ENCODE data around the gene EMC9. TPM values are rescaled to one million over a fixed set of nuclear protein-coding genes. Genes with fewer than 3 reads are reported as not detected.

Gene EMC9
- total RNA-seq, 1 experiment from 2014 or later = 27.4 TPM

DNA sequence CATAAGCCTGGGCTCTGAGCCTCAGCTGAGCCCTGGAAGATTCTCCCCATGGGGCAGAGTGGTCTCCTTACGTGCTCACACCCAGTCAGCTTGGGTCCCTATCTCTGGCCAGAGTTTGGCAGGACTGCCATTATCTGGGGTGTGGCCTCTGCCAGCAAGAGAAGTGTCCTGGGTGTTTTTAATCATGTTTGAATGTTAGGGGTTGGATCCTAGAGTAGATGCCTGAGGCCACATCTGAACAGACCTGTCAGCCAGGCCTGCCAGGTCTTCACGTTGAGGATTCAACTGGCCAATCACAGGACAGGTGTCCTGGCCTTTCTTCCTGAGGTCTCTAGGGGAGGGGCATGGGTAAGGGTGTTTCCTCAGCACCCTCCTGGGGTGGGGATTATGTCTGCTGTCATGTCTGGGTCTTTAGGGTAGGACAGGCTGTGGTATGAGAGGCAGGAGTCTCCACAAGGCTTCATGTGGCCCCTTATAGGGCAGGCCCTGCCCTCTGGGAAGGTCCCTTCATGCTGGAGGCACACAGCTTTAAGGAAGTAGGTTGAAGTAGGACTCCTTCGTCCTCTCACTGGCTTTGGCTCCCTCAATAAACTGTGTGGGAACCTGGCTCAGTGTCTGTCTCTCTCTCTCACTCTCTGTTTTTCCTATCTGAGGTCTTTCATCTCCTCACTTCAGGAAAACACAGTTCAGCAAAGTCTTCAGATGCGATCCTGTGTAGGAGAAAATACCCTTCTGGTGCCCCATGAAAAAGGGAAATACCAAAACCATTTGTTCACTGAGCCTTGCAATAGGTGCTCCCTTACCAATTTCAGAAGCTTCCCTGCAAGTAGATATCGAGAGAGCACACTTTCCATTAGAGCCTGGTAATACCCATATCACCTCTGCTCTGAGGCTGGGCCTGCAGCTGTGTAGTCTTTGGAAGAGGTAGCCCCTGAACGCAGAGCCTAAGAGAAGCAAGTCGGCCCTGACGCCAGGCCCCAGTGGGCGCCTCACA lies 17.7 kb downstream of the EMC9 start:
- Histone ChIP-seq H3K79me2 (ENCODE audit: low read depth) (no peaks in the 10 kb centered on the region), H3K27ac (no peak overlapping the region), H3F3A (ENCODE audit: insufficient read depth, low read depth) (no peaks in the 10 kb centered on the region), H3K4me2 (no peak overlapping the region), H2AFZ (no peak overlapping the region), H3K36me3 (ENCODE audit: low read depth) (no peaks in the 10 kb centered on the region), H3K4me1 (replicated peaks; ENCODE audit: insufficient read depth) (no peaks in the 10 kb centered on the region), H3K27me3 (ENCODE audit: insufficient read depth, low read depth) (no peaks in the 10 kb centered on the region), H3K9me2 (ENCODE audit: insufficient read depth) (no peaks in the 10 kb centered on the region), H3K4me3 (no peak overlapping the region), H4K20me1 (ENCODE audit: insufficient read depth) (no peaks in the 10 kb centered on the region), H3K9me3 (ENCODE audit: insufficient read depth, low read depth) (no peaks in the 10 kb centered on the region)
- ChIA-PET POLR2A (ENCODE audit: unreplicated experiment) (no interaction called here), CTCF (no interaction called here)
- BruUV-seq (replicated peaks) = no TSS peak
- intact Hi-C loops (cut with micrococcal nuclease; ENCODE audit: unreplicated experiment) = no loop called here
- TF ChIP-seq EZH2 (IDR thresholded peaks at IDR 0.05; ENCODE audit: low read depth) = no peak
- TF ChIP-seq, protein P1, sequence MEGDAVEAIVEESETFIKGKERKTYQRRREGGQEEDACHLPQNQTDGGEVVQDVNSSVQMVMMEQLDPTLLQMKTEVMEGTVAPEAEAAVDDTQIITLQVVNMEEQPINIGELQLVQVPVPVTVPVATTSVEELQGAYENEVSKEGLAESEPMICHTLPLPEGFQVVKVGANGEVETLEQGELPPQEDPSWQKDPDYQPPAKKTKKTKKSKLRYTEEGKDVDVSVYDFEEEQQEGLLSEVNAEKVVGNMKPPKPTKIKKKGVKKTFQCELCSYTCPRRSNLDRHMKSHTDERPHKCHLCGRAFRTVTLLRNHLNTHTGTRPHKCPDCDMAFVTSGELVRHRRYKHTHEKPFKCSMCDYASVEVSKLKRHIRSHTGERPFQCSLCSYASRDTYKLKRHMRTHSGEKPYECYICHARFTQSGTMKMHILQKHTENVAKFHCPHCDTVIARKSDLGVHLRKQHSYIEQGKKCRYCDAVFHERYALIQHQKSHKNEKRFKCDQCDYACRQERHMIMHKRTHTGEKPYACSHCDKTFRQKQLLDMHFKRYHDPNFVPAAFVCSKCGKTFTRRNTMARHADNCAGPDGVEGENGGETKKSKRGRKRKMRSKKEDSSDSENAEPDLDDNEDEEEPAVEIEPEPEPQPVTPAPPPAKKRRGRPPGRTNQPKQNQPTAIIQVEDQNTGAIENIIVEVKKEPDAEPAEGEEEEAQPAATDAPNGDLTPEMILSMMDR (conservative IDR thresholded peaks at IDR 0.05) = no peak
- no peak for DNase-seq

DNA sequence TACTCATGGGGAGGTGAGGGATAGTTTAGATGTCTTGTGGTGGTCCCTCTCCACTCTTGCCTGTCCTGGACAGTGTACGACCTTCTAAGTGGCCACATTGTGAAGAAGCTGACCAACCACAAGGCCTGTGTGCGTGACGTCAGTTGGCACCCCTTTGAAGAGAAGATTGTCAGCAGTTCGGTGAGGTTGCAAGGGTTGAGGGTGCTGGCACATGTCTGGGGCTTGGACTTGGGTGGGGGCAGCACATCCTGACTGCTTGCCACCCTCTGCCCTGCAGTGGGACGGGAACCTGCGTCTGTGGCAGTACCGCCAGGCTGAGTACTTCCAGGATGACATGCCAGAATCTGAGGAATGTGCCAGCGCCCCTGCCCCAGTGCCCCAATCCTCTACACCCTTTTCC lies 18.5 kb downstream of the EMC9 start:
- ChIA-PET CTCF (no interaction called here), POLR2A (ENCODE audit: unreplicated experiment) (no interaction called here)
- no peaks in the 10 kb centered on the region for H3F3A ChIP-seq (ENCODE audit: insufficient read depth, low read depth)
- H3K27ac ChIP-seq = no peak overlapping the region
- no peak overlapping the region for H3K4me2 ChIP-seq
- no TSS peak for BruUV-seq (replicated peaks)
- H3K4me3 ChIP-seq = no peak overlapping the region
- no peaks in the 10 kb centered on the region for H3K36me3 ChIP-seq (ENCODE audit: low read depth)
- no peak for TF ChIP-seq EZH2 (IDR thresholded peaks at IDR 0.05; ENCODE audit: low read depth)
- TF ChIP-seq, protein P1 (conservative IDR thresholded peaks at IDR 0.05) = no peak
- no peaks in the 10 kb centered on the region for H3K9me3 ChIP-seq (ENCODE audit: insufficient read depth, low read depth)
- H3K79me2 ChIP-seq (ENCODE audit: low read depth) = no peaks in the 10 kb centered on the region
- no peaks in the 10 kb centered on the region for H3K27me3 ChIP-seq (ENCODE audit: insufficient read depth, low read depth)
- H3K4me1 ChIP-seq (replicated peaks; ENCODE audit: insufficient read depth) = no peaks in the 10 kb centered on the region
- no peak overlapping the region for H2AFZ ChIP-seq
- no peak for DNase-seq
- intact Hi-C loops (cut with micrococcal nuclease; ENCODE audit: unreplicated experiment) = no loop called here
- no peaks in the 10 kb centered on the region for H3K9me2 ChIP-seq (ENCODE audit: insufficient read depth)
- H4K20me1 ChIP-seq (ENCODE audit: insufficient read depth) = no peaks in the 10 kb centered on the region

DNA sequence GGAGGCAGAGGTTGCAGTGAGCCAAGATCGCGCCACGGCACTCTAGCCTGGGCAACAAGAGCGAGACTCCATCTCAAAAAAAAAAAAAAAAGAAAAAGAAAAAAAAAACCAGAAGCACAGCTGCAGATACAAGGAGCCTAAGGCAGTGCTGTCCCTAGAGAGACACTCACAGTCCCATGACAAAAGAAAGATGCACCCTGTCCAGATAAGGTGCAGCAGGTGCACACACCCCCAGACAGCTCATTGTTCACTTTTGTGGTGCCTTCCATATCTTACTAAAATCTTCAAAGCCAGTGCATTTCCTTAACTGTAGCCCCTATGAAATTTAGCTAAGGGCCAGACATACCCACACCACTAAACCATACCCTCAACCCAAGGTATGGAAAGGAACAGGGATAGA lies 19.0 kb downstream of the EMC9 start:
- Histone ChIP-seq H3K9me3 (ENCODE audit: insufficient read depth, low read depth) (no peaks in the 10 kb centered on the region), H3K27ac (no peak overlapping the region), H3K4me3 (no peak overlapping the region), H3K4me2 (no peak overlapping the region), H3K27me3 (ENCODE audit: insufficient read depth, low read depth) (no peaks in the 10 kb centered on the region), H3K79me2 (ENCODE audit: low read depth) (no peaks in the 10 kb centered on the region), H2AFZ (no peak overlapping the region), H3F3A (ENCODE audit: insufficient read depth, low read depth) (no peaks in the 10 kb centered on the region), H3K36me3 (ENCODE audit: low read depth) (0 out of 2 replicates have a peak, but pooled peaks cover 3% of the 10 kb centered on the region), H4K20me1 (ENCODE audit: insufficient read depth) (no peaks in the 10 kb centered on the region), H3K9me2 (ENCODE audit: insufficient read depth) (no peaks in the 10 kb centered on the region), H3K4me1 (replicated peaks; ENCODE audit: insufficient read depth) (no peaks in the 10 kb centered on the region)
- intact Hi-C loops (cut with micrococcal nuclease; ENCODE audit: unreplicated experiment) = no loop called here
- TF ChIP-seq EZH2 (IDR thresholded peaks at IDR 0.05; ENCODE audit: low read depth) = no peak
- TF ChIP-seq, protein P1 (conservative IDR thresholded peaks at IDR 0.05) = no peak
- CTCF ChIA-PET = no interaction called here
- DNase-seq = no peak
- BruUV-seq (replicated peaks) = no TSS peak
- POLR2A ChIA-PET (ENCODE audit: unreplicated experiment) = no interaction called here

Measured in PC-9 (cell line).